Measurements from ENCODE around the gene CASKIN2.

- TF ChIP-seq EZH2phosphoT487 (IDR thresholded peaks at IDR 0.05; ENCODE audit: insufficient read depth, low read depth) (no peak), EZH2 (IDR thresholded peaks at IDR 0.05; ENCODE audit: insufficient read depth, poor library complexity, severe bottlenecking) (no peak)
Observed at GRCh38 chr17:75521290-75521689, 6.0 kb upstream of the CASKIN2 start.
